Measurements from ENCODE around the gene NBAS.

NBAS gene

GRCh38 chr2:15187702-15188101 is 373.4 kb downstream of the NBAS start:
- no peak for DNase-seq

- DNase-seq: no peak
Observed at GRCh38 chr2:15186118-15186517, 375.0 kb downstream of the NBAS start.

DNA sequence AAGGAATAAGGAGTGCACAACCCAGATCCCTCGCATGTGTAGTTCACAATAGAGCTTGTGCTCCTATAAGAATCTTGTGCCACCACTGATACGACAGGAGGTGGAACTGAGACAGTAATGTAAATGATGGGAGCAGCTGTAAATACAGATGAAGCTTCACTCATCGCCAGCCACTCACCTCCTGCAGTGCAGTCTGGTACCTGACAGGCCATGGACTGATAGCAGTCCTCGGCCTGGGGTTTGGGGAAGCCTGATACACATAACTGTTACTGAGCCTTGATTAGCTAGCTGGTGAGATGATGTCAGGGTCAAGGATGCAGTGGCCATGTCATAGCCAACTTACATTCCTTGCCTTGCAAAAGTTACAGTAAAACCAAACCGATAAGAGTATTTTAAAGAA is 376.6 kb downstream of the NBAS start:
- DNase-seq: no peak

- DNase-seq: no peak
Observed at GRCh38 chr2:15182275-15182674, 378.9 kb downstream of the NBAS start.

- no peak for DNase-seq
Observed at GRCh38 chr2:15181092-15181745, 379.9 kb downstream of the NBAS start.

- DNase-seq: no peak
Observed at GRCh38 chr2:15180379-15180778, 380.8 kb downstream of the NBAS start.

- DNase-seq: no peak
Observed at GRCh38 chr2:15178946-15179345, 382.2 kb downstream of the NBAS start.

GRCh38 chr2:15177103-15177502 is 384.0 kb downstream of the NBAS start:
- no peak for DNase-seq

GRCh38 chr2:15176604-15177003 is 384.5 kb downstream of the NBAS start:
- no peak for DNase-seq

DNA sequence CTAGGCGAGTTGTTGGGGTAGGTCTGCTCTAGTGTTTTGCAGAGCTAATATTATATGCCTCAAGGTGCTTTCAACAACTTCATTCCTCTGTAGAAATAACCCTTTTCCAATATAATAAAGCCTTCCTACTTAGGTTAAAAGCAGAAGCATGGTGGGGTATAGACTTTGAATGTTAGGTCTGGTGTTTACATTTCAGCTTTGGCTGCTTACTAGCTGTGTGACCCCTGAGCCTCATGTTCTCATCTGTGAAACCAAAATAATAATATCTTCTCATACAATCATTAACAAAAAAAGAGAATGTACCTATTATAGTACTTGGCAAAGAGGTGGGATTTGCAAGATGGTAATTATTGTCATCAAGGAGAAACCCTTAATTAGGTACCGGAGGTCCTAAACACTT is 386.6 kb downstream of the NBAS start:
- no peak for DNase-seq

DNA sequence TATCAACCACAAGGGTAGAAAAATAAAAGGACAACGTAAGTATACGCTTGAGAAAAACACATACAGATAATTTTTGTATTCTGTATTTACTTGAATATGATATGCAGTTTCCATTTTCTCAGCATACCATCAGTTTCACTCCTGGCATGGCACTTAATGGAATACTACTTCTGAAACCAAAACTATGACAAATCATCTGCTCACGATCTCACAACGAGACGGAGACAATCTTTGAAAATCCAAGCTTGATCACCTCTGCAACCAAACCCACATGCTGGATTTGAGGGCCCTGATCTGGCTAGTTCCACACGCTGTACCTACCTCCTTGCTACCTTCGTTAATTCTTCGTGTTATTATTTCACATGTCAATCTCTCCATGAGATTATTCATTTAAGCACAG is 387.6 kb downstream of the NBAS start:
- DNase-seq: no peak

GRCh38 chr2:15172825-15173224 is 388.3 kb downstream of the NBAS start:
- no peak for DNase-seq

GRCh38 chr2:15170070-15170775 is 390.9 kb downstream of the NBAS start:
- no peak for DNase-seq

DNA sequence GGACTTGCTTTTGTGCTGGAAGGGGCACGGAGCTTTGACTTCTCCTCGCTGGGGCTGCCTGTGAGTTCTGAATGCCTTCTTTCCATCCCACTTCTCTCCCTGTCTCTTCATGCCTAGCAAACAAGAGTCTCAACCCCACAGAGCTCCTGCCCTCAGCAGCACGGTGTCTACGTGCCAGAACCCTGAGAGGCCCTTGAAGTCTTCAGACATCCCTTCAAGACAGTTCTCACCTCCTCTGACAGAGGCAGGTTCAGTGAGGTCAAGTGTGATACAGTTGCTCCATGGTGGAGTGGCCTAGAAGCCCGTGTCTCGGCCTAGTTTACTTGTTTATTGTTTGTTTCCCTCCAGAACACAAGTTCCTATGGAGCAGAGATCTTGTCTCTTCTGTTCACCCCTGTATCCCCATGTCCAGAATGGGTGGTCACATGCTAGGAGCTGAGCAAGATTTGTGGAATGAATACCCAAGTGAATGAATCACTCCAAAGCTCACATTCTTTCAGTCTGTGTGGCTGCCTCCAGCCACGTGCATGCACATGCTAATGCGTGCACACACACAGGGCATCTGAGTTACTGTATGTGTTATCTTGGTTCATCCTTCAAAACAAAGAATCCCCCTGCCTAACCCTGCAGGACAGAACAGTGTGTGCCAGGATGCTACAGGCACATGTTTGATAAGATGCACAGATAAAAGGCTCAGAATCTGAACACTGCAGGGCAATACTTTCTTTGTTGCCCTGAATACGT is 391.6 kb downstream of the NBAS start:
- no peak for DNase-seq

DNA sequence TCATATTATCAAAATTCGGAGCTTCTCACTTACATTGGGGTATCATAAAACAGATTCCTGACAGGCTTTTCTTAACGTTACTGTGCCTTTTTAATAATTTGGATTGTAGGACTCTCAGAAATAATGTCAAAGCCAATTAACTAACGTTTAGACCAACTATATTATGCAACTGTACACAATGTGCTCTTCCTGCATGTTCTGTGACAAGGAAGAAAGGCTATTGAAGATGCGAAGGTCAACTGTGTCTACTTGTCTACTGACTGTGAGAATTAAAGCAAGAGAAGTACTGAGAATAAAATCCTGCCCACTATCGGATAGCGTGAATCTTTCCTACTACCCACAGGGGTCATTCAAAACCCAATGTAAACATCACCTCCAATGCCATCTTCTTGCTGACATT is 393.0 kb downstream of the NBAS start:
- no peak for DNase-seq

DNA sequence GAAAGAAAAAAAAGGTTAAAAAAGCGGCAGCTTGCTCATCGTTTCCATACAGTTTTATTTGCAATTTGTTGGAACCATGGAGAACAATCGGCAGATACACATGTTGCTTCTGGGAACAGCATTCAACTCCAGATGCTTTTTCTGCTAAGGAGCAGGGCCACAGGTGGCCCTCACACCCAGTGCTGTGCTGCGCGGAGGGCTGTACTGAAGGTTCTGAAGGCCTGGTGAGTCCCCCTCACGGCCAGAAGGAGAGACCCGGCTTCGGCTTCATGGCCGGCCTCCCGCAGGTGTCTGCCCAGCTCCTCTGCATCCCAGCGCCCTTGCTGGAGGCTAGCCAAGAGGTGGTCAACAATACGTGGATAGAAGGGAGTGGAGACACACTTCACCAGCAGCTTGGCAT is 394.3 kb downstream of the NBAS start:
- no peak for DNase-seq

- DNase-seq: no peak
Observed at GRCh38 chr2:15163326-15163725, 397.8 kb downstream of the NBAS start.

GRCh38 chr2:15162620-15163019 is 398.5 kb downstream of the NBAS start:
- DNase-seq: no peak

DNA sequence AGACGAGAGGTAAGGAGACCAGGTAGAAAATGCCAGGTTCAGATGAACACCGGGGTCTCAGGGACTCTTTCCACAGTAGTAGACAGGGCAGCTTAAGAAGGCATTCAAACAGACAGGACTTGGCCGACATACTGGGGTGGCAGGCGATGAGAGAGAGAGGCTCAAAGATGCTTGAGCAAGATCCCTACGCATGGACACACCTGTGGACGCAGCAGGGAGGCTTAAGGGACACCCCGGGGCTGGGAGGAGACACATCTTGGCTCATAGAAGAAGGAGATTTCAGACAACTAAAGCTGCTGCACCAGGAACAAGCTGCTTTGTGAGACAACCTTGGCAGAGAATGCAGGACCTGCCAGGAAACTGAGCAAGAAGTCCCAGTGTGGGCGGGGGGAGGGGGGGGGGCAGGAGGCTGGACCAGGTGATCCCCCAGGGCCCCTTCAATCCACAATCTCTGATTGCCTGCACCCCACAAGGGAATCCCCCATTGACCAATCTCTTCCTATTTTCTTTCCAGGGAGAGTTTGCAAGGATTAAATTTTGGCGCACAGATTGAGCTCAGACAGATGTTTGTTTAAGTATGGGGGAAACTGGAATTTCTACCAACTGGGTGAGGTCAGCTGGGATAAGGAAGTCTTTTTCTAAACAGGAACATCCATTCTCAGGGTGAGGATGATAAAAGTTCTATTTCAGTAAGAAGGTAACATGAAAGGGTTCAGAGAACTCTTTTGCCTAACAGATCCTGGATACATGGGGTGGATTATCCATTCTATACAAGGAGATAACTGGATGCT is 400.7 kb downstream of the NBAS start:
- DNase-seq: no peak

DNA sequence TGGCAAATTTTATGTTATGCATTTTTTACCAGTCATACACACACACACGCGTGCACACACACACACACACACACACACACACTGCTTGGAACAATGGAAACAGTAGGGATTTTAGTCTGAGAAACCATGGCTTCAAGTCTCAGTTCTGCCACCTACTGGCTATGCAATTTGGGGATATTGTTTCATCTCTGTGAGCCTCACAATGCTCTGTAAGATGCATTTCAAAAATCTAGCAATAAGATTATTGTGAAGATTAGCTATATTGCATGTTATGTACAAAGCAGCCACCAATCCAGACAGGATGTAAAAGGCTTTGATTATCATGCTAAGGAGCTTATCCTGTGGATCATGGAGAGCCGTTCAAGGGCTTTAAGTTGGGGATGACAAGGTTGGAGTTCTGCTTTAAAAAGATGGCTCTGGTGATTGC is 401.4 kb downstream of the NBAS start:
- DNase-seq: peak in 2 of 3 donors; percentile 32 to 35

GRCh38 chr2:15159206-15159605 is 401.9 kb downstream of the NBAS start:
- DNase-seq: no peak

DNA sequence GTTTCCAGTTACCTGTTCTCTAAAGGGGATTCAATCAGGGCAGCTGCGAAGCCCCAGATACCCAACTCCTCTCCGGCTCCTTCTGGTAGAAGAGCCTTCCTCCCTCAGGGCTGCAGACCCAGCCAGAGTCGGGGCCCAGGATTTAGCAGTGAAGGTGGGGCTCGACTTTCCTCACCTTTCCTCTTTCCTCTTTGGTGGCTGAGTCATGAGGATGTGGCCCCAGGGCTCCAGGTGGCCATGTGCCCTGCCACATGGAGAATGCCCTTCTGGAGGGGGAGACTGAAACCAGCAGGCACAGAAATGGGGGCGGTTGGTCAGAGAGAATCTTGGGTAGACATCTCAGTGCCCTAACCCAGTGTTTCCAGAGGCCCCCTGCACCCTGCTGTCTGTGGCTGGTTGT is 402.6 kb downstream of the NBAS start:
- no peak for DNase-seq

DNA sequence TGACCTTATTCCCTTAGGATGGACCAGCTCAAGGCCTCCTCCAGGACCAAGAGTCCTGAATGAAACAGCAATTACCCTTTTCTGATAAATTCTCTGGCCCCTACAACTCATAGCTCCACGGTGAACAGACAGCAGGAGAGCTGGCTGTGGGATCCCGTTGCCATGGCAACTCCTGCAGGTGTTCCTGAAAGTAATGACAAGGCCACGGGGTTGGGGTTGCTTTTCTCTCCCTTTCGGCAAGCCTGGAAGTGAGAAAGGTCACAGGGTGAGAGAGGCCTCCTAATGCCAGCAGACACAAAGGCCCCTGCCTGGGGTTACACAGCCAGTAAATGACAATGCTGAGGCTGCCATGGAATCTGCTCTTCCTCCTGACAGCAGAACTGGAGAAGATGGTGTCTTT is 403.0 kb downstream of the NBAS start:
- no peak for DNase-seq

All from suppressor macrophage treated with lipopolysaccharide for 1 hour (primary cell).